ENCODE results near the gene KRTAP2-1. TPM values are rescaled to one million over a fixed set of nuclear protein-coding genes. Genes with fewer than 3 reads are reported as not detected.
"Not testable (repeated sequence)": the region's sequence is repeated elsewhere in the genome, so short reads cannot be mapped to it uniquely, and the experiment has no call there.

The KRTAP2-1 gene
- total and polyA plus RNA-seq, 8 donors: not detected

GRCh38 chr17:41065829-41066624 lies 18.9 kb upstream of the KRTAP2-1 start, which contains the start of gene KRTAP2-4:
Gene KRTAP2-4 (minus strand): TSS chr17:41065879. CDS start chr17:41065845, 34 bp downstream.
- DNase-seq: no peak
- no peak for ATAC-seq
- intact Hi-C loops (cut with DNase I): no loop called here
- Histone ChIP-seq H3K27me3 (no peaks in the 10 kb centered on the region), H3K9me3 (no peaks in the 10 kb centered on the region), H3K36me3 (no peaks in the 10 kb centered on the region), H3K4me3 (no peak within 1 kb of the TSS), H3K27ac (no peak within 1 kb of the TSS), H3K4me1 (no peaks in the 10 kb centered on the region)
- no peak for TF ChIP-seq CTCF (IDR thresholded peaks at IDR 0.05)
- WGBS, 2 donors: 80 to 87% methylated on average over 6 of the region's 6 CpGs
- no peak for FAIRE-seq

GRCh38 chr17:41065016-41065689 lies 18.0 kb upstream of the KRTAP2-1 start:
- intact Hi-C loops (cut with DNase I); H3K4me1 ChIP-seq; H3K27me3 ChIP-seq; ATAC-seq; H3K27ac ChIP-seq; DNase-seq; FAIRE-seq; H3K9me3 ChIP-seq; H3K4me3 ChIP-seq; H3K36me3 ChIP-seq: not testable (repeated sequence)
- WGBS, 2 donors: 39 to 57% methylated on average over 6 to 7 of the region's 16 CpGs

- FAIRE-seq: no peak
- Histone ChIP-seq H3K4me1 (no peaks in the 10 kb centered on the region), H3K4me3 (no peak overlapping the region), H3K9me3 (no peaks in the 10 kb centered on the region), H3K36me3 (no peaks in the 10 kb centered on the region), H3K27ac (no peak overlapping the region), H3K27me3 (peaks cover 0 to under 1% (median 0%) of the 10 kb centered on the region in 4 donors)
- intact Hi-C loops (cut with DNase I): no loop called here
- no peak for TF ChIP-seq CTCF (IDR thresholded peaks at IDR 0.05)
- DNase-seq: no peak
- WGBS, 2 donors: 59 to 75% methylated on average over 1 of the region's 1 CpG
- ATAC-seq: no peak
Observed at GRCh38 chr17:41064301-41064700, 17.2 kb upstream of the KRTAP2-1 start.

DNA sequence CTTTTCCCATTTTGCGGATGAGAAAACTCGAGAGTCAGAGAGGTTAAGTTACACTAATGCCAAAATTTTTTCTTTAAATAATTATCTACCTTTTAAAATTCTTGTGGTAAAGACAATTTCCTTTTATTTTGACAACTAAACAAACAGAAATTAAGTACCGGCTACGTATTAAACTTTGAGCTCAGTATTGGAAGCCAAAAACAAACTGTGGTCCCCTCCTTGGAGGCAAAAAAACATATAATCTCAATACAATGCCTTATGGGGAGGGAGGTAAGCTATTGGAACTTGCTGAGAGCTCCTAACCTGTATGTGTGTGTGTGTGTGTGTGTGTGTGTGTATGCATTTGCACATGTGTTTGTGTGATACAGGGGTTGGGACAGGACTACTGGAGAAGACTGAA lies 16.3 kb upstream of the KRTAP2-1 start:
- no peaks in the 10 kb centered on the region for H3K9me3 ChIP-seq
- intact Hi-C loops (cut with DNase I): no loop called here
- no peaks in the 10 kb centered on the region for H3K4me1 ChIP-seq
- 63% methylated on average over 4 of the region's 4 CpGs for WGBS, 2 donors
- H3K27ac ChIP-seq: no peak overlapping the region
- FAIRE-seq (no peak), DNase-seq (no peak), ATAC-seq (no peak)
- peaks cover 0 to 9% (median 1%) of the 10 kb centered on the region in 4 donors for H3K27me3 ChIP-seq
- no peak overlapping the region for H3K4me3 ChIP-seq
- H3K36me3 ChIP-seq: no peaks in the 10 kb centered on the region
- TF ChIP-seq CTCF (IDR thresholded peaks at IDR 0.05): no peak

- Histone ChIP-seq H3K27me3 (peaks cover 0 to 10% (median 3%) of the 10 kb centered on the region in 4 donors), H3K9me3 (no peaks in the 10 kb centered on the region), H3K4me1 (no peaks in the 10 kb centered on the region), H3K27ac (no peak overlapping the region), H3K36me3 (no peaks in the 10 kb centered on the region), H3K4me3 (no peak overlapping the region)
- peak in 1 of 4 donors; percentile 29 for ATAC-seq
- DNase-seq: no peak
- 65 to 72% methylated on average over 1 of the region's 1 CpG for WGBS, 2 donors
- no peak for FAIRE-seq
- intact Hi-C loops (cut with DNase I): no loop called here
- TF ChIP-seq CTCF (IDR thresholded peaks at IDR 0.05): no peak
Observed at GRCh38 chr17:41061964-41062363, 14.8 kb upstream of the KRTAP2-1 start.

Data from pancreas (tissue), 10 donors.